GM19452 (cell line): ENCODE data around the gene BIN1.
"Not testable (repeated sequence)": the region's sequence is repeated elsewhere in the genome, so short reads cannot be mapped to it uniquely, and the experiment has no call there.

ENCODE experiments used
- ATAC-seq: cut with Tn5 transposase; IDR thresholded peaks from one replicate; pipeline ENCODE4 v1.9.1; 2021; ENCODE audit not compliant: unreplicated experiment

The BIN1 gene

DNA sequence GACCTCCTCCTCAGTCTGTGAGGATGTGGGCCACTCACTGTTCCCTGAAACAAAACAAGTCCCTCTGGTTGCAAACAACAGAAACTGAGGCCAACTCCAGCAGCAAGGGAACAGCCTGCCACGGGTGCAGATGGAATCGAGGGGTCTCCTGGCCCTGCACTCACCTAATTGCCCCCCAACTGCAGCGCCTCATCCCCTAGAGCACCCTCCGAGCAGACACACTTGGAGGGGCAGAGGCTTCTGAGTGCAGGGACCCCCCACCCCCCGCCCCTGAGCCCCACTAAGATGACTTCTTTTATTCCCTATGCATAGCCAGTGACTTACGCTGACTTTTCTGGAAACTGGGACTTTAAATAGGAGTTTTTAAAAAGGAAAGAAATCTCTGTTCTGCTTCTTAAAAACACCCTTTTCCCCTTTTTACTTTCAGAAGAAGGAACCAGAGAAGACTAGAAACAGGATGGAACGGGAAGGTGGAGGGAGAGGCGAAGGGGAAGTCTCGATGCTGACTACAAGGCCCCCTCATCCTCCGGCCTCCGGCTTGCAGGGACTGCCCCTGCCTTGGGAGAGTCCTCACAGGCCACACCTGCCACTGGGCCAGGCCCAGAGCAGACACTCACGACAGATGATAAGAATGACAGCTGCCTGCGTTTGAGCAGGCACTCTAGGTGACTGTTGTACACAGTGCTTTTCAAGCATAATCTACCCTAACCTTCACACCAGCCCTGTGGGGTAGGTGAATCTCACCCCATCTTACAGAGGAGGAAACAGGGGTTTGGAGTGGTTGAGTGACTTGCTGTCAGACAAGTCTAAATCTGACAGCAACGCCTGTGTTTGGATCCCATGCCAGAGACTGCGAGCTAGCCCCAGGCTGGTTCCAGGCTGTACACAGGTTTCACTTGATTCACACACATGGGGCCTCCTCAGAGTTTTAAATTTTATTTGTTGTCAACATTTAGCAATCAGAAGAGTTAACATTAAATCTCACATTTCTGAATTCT is 28.2 kb upstream of the BIN1 start:
- no peak for ATAC-seq

DNA sequence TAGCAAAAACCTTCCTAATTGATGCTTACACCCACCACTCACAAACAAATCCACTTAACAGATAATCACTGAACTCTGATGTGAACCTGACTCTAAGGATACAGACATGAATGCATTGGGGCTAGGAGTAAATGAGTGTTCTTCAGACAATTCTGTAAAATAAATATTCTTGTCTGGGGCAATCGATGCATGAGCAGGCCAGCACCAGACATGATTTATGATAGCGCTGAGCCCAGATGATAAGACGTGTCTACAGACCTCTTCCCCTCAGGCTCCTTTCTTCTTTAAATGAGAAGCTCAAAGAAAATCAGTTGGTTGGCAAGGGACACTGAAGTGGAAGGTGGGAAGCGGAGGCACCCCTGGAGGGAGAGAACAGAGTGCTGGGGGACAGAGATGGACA is 27.3 kb upstream of the BIN1 start:
- no peak for ATAC-seq

DNA sequence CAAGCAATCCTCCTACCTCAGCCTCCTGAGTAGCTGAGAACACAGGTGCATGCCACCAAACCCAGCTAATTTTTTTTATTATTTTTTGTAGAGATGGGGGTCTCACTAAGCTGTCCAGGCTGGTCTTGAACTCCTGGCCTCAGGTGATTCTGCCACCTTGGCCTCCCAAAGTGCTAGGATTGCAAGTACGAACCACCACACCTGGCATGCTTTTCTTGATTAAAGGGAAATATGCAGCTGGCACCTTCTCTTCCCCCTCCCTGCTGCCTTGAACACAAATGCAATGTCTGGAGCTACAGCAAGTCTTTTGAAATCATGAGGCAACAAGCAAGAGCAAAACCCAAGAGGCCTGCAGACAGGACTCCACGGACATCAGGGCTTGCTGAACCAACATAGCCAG is 26.8 kb upstream of the BIN1 start:
- ATAC-seq: no peak

DNA sequence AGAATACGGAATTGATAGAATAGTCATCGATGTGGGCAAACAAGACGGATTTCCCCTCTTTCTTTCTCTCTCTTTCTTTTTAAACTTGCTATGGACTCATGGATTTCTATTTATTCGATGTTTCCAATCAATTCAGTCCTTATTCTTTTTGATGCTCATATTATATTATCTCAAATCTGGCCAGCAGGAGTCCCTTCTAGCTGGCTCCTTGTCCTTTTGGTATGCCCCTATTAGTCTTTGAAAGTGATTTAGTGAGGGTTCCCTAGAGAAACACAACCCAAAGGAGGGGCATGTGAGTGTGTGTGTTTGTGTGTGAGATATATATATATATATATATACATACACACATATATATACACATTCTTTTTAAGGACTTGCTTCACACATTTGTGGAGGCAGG is 23.5 kb upstream of the BIN1 start:
- no peak for ATAC-seq

DNA sequence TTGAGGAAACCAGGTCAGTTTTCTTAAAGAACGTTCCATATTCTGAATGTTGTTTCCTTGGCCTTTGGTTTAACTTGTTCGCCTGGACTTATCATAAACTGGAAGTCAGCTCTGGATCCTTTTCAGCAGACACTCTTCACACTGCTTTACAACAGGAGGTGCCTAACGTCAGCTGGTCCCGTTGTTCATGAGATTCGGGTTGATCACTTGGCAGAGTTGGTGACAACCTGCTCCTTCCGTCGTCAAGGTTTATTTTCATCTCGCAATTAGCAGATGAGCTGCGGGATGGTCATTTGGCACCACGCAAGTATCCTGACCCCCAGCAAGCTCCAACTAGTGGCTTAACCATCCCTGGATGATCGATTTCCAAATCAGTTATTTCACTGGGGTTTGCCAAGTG is 23.0 kb upstream of the BIN1 start:
- ATAC-seq: no peak

DNA sequence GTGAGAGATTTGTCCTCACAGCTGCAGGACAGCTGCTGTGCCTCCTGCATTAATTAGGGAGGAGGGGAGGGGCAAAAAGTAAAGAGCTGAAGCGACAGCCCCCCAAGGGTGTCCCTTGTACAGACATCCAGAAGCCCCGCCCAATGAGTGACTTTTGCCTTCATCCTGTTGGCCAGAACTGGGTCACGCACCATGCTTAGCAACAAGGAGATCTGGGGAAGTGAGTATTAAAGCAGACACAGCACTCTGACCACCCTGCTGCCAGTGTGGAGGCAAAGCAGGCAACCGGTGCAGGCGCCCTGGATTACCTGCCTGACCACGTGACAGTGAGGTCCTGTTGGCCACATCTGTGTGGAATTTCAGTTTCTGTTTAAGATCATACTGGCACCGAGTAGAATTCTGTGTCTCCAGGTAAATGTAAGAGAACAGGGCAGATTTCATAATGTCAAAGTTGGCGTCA is 21.5 kb upstream of the BIN1 start:
- ATAC-seq: peak; percentile 95

DNA sequence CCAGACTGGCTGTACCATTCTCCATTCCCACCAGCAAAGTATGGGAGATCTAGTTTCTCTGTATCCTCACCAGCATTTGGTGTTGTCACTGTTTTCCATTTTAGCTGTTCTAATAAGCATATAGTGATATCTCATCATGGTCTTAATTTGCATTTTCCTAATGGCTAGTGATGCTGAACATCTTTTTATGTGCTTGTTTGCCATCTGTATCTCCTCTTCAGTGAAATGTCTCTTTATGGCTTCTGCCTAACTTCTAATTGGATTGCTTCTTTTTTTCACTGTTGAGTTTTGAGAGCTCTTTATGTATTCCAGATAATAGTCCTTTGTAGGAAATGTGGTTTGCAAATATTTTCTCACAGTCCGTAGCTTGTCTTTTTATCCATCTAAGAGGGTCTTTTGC is 18.9 kb upstream of the BIN1 start:
- no peak for ATAC-seq

DNA sequence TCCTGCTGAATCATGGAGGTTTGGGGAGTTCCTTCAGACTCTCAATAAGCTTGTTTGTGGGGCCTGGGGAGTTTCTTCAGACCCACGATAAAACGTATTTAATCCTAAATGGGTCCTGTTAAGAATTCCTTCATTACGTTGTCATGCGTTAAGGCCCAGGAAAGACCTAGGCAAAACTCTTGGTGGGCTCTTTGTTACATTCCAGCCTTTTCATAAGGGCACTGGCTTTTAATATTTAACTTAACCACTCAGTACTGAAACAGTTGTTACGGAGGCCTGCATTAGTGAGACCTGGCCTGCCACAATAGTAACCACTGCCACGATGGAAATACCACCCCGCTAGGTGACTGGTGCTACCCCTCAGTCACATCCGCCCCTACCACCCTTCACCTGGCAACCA is 17.5 kb upstream of the BIN1 start:
- no peak for ATAC-seq

DNA sequence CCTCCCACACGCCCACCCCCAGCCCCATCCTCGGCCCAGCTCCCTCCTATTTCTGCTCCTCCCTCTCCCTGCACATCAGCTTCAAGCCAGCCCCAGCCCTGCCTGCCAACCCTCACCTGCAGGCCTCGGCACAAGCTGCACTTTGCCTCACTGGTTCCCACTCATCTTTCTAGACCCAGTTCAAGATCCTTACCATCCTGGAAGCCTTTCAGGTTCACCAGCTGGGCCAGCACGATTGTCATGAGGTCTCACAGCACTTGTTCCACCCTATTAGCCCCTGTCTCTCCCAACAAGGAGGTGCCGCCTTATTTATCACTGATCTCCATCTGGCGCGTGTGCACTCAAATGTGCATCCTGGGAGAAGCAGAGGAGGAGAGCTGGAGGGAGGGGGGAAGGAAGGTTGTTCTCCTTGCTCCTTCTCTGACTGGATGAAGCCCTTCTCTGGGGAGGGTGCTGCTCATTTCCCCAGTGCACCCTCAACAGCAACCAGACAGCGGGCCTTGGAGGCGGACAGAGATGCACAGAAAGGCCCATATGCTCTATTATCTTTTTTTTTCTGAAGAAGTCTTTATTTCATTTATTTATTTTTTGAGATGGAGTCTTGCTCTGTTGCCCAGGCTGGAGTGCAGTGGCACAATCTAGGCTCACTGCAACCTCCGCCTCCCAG is 15.5 kb upstream of the BIN1 start:
- ATAC-seq: no peak

DNA sequence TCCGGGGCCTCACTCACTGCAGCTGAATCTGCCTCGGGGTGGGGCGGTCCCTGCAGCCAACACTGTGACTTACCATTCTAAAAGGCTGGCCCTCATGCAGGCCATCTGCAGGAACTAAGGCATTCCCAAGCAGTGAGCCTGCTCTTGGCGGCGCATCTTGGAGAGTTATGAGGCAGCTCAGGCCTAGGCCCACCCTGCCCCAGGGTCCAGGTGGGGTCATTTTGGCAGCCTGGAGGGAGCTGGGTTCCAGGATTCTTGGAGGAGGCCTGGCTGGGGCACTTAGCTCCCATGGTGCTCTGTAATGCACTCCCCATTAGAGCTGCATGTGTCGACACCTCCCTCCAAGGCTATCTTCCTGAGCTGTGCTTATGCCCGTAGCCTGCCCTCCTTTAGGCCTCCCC is 14.8 kb upstream of the BIN1 start:
- no peak for ATAC-seq

DNA sequence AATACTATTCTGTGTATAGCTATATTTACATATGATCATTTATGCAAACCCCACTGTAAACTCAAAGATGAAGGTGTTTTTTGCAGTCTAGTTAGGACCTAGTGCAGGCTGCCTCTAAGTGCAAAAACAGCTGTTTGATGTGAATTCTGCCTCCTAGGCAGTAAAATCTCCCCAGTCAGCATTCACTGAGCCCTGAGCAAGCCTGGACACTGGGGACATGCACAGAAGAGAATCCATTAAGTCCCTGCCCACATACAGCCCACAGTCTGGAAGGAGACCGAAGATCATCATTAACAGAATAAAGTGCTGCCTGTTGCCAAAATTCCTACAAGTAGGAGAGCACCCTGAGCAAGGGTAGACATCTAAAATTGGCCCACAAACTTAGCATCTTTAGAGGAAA is 14.4 kb upstream of the BIN1 start:
- no peak for ATAC-seq

DNA sequence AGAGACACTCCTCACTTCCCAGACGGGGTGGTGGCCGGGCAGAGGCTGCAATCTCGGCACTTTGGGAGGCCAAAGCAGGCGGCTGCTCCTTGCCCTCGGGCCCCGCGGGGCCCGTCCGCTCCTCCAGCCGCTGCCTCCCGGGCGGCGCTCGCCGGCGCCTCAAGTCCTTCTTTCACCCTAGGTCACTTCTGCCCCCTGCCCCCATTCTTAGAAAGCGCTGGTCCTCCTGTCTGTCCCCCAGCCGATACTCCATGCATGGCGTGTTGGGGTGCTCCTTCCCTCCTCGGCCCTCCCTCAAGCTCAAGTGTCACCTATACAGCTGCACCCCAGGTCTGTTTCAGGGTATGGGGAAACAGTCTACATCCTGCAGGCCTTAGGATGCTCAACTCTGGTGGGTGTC is 13.5 kb upstream of the BIN1 start:
- ATAC-seq: not testable (repeated sequence)

DNA sequence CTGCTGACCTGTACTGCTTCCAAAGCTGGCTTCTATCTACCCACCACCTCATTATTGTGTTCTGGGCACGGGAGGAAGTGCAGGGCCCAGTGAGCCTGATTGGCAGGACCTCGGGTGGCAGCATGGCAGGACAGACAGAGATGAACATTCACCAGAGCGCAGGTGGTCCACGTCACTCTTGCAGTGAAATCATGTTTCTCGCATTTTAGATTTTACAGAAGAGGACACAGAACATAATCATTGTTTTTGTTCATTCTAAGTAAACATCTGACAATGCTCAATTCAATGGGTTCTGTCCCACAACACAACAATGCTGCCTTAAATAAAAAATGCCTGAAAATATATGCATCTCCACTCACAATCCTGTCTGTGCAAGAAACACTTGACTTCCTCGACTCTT is 11.5 kb upstream of the BIN1 start:
- no peak for ATAC-seq

DNA sequence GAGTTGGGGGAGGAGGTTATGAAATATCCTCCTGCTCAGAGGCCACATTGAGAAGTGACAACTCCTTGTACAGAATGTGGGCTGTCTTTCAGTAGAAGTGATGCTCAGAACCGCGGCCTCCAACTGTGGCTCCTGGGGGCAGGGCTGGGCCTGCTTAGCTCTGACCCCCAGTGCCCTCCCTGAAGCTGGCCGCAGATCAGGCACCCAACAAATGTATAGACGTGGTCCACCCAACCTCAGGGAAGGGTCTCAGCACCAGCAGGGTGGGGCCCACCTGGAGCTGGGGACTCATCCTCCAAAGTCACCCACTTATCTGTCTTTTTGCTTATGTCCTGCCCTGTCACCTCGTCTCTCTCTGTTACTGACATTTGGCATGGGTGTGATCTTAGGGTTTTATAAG is 11.1 kb upstream of the BIN1 start:
- no peak for ATAC-seq

DNA sequence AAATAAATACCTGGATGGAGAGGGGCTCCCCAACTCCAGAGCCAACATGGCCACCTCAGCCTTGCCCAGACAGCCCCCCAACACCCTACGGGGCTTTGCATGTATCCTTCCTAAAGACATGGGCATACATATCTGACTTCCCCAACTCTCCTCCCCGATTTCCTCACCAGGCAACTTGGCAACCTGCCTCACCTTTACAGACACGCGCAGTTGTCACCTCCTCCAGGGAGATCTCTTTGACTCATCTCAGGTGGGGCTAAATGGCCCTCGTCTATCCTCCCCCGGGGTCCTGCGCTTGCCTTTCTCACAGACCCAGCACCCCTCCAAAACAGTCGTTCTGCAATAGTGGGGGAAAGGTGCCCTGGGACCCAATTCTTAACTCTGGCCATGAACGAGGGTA is 10.6 kb upstream of the BIN1 start:
- ATAC-seq: no peak

DNA sequence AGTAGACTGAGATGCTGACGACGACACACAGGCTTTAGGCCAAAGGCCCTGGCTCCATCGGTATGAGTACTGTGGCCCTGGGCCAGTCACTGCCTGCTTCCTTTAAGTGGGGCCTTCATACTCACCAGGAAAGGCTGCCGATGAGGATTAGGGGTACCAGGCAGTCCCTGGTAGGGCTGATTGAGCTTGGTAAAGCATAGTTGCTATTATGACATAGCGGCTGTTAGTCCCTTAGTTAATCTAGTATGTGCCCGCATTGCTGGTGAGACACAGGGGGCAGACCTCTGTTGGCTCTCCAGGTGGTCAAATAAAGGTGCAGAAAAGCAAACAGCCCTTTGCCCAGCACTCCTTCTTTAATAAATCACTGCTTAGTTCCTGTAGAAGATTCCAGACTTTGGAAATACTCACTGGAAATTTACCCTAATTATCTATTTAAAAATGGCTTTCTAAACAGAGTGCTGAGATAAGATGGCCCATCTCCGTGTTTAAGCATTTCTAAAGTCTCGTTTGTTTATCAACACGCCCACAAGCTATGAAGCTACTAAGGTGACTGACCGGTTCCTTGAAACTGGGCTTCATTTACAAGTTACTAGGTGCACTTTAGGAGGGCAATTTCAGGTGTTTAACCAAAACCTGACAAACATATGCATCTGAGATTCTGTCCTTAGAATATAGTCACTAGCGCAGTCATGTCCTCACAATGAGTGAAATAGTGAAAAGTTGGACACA is 8.7 kb upstream of the BIN1 start:
- no peak for ATAC-seq

DNA sequence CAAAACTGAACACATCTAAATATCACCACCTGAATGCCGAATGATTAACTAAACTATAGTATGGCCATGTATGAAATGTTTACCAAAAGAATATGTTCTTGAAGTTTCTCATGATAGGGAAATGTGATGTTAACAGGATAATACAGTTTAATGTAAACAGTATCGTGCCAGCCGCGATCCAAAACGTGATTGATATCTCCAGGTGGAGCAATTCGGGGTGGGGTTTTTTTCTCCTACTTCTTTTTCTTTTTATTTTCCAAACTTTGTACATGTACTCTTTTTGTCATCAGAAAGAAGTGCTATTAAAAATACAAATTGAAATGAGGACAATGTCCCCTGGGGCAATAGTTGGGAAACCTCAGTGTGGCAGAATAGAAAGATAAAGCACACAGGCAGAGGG is 4.0 kb upstream of the BIN1 start:
- ATAC-seq: no peak

DNA sequence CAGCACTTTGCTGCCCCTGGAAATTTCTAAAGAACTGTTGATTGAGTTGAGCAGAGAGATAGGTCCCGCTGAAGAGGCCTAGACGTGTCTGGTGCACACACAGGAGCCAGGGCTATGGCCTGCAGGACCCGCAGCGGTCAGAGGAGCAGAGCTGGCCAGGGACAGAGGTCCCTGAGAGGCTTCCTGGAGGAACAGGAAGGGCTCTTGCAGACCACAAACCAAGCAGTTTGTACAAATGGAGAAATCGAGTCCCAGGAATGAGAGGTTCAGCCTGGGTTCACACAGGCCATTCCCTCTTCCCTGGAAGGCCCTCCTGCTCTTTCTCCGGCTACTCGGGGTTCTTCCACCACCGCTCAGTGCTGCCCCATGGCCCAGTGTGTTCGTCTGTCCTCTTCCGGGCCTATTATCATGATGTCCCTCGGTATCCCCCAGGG is 1.2 kb upstream of the BIN1 start:
- no peak for ATAC-seq

DNA sequence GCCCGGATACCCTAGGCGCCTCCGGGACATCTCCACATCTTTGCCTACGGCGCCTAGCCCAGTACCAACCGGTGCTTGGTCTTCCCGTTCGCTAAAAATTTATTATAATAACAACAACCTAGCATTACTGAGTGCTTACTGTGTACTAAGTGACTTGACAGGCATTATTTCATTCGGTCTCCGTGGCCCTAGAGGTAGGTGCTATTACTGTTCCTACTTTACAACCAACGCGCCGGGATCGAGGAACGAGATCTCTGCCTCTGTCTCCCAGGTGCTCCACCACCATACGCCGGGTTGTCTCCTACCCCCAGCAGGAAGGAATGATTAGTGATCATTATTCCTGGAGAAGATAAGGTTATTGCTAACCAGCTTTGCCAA is 657 bp upstream of the BIN1 start:
- ATAC-seq: peak; percentile 14

DNA sequence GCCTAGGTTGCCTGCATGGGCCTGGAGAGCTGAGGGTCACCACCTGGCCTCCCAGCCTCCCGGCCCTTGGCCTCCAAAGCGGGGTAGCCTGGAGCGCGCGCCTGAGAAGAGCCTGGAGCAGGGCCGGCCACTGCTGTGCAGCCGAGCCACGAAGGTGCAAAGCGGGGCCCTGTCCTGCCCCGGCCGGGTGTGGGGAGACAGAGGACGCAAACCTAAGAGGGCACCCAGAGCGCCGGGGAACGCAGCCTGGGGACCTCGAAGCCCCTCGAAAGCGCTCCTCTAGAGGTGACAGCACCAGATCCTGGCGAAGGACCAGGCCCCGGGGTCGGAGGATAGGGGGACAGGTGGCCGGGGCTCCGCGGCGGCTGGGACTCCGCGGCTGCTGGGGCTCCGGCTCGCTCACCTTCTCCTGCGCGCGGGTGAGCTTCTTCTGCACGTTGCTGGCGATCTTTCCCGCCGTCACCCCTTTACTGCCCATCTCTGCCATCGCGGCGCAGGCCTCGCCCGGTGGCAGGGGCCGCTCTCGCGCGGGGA is 430 bp downstream of the BIN1 start:
- peak; percentile 22 for ATAC-seq

DNA sequence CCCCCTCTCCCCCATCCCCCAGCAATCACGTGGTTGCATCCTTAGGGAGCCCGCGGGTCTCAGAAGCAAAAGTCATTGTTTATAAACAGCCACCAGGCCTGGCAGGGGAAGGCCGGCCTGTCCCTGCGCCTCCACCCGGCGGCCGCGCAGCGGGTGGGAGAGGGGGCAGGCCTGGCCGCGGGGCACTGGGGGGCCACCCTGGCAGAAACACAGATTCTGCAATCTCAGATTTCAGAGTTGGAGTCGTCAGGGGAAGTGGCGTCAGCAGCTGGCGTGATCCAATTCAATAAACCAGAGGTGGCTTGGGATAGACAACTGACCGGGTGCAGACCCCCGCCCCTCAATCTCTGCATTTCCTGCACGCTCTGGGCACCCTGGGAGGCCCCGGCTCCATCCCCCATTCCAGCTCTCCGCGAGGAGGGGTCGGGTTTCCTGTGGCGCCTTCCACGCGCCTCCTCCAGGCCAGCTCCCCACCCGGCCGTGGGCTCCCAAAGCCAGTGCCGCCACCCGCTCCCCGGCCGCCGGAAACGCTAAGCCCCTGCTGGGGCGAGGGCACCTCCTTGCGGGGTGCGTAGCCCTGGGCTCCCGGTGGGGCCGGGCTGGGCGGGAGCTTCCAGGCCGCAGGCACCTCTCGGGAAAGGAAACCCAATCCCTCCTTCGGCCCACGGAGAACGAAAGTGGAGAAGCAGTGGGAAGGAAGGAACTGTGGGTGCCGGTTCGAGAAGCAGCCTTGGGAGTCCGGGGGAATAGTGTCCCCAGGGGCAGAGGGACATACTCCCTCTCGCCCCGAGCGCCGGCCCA is 1.1 kb downstream of the BIN1 start:
- no peak for ATAC-seq
